DND-41 (cell line): Measurements from ENCODE around the gene DGKG.

Experiments
- CTCF ChIP-seq: IDR thresholded peaks from 2 replicates; pipeline ENCODE4 v1.5.1; 2012; ENCODE audit warnings: borderline replicate concordance, low read length, moderate library complexity, mild to moderate bottlenecking; ENCODE audit not compliant: poor library complexity, severe bottlenecking; ENCODE audit errors: extremely low read depth
- EZH2 ChIP-seq: IDR thresholded peaks from 3 replicates; pipeline ENCODE4 v1.6.1; 2012; ENCODE audit warnings: borderline replicate concordance, low read depth, mild to moderate bottlenecking, moderate library complexity, low read length, inconsistent platforms; ENCODE audit not compliant: severe bottlenecking

GRCh38 chr3:186369217-186369616, 7.2 kb upstream of the DGKG start:
- TF ChIP-seq CTCF (no peak), EZH2 (no peak)
